Pancreas (tissue), 10 donors: ENCODE data around the gene KLHL10. TPM values are rescaled to one million over a fixed set of nuclear protein-coding genes. Genes with fewer than 3 reads are reported as not detected.

Source experiments
- ATAC-seq, 4 donors: fragments of 200-7000 bp; cut with Tn5 transposase; one replicate each; pipeline versions ENCODE4 v1.8.0 to v1.9.1; 2020; ENCODE audit warnings: mild to moderate bottlenecking in 4 of 4, moderate library complexity in 4 of 4
- DNase-seq, 6 donors: peaks; one replicate each; pipeline ENCODE4 v3.0.0-alpha.2; 2020
- FAIRE-seq: peaks from 2 replicates; lab custom pipeline; 2012; peaks lifted over from hg19 to GRCh38; lab: Jason Lieb, UNC
- H3K27ac ChIP-seq, 4 donors: fragments of 200-600 bp; sonication (generic); 1 replicate in 3 of 4; 2 replicates in 1 of 4; pipeline versions ENCODE4 v1.5.0 to v1.8.0; 2020
- H3K27me3 ChIP-seq, 4 donors: fragments of 200-600 bp; one replicate each; pipeline ENCODE4 v1.8.0; 2021
- H3K36me3 ChIP-seq, 3 donors: fragments of 200-600 bp; sonication (generic) in 1 of 3; one replicate each; pipeline versions ENCODE4 v1.5.0 to v1.8.0; 2020 to 2021
- H3K4me1 ChIP-seq, 3 donors: fragments of 200-600 bp; one replicate each; pipeline ENCODE4 v1.8.0; 2021
- H3K4me3 ChIP-seq, 4 donors: fragments of 200-600 bp; sonication (generic) in 2 of 4; one replicate each; pipeline versions ENCODE4 v1.5.0 to v1.8.0; 2020 to 2021
- H3K9me3 ChIP-seq, 4 donors: fragments of 200-600 bp; one replicate each; pipeline ENCODE4 v1.8.0; 2021
- WGBS, 2 donors: extraction: QIAGEN DNeasy Blood & Tissue Kit; methylation state at CpG; one replicate each; pipeline ENCODE4 v1.1.7; 2013; 5-methylcytosine and 5-hydroxymethylcytosine counted together
- intact Hi-C, 3 donors: fragments of 100-400 bp; cut with DNase I; formaldehyde crosslinking; loops; one replicate each; pipeline versions ENCODE4 v1.11.1 to v1.14.2; 2022
- polyA plus RNA-seq, 2 donors: library from polyadenylated mRNA; stranded (reverse); fragments of 200-250 nt; gene quantifications; one replicate each; pipeline ENCODE4 v1.2.3, GENCODE V29; 2013
- total RNA-seq, 6 donors: library from RNA; stranded (reverse); fragmentation: NEBNext Ultra II Directional in 4 of 6; extraction: Animal tissue kit (Norgen Biotek cat#: 25700) in 4 of 6; gene quantifications; one replicate each; pipeline versions ENCODE4 v1.2.1 to v1.2.4, GENCODE V29; 2021 to 2023
- TF ChIP-seq, protein P1 (sequence below), 4 donors: fragments of 200-600 bp; sonication (generic) in 3 of 4; IDR thresholded peaks; one replicate each; pipeline versions ENCODE4 v1.5.0 to v1.8.0; 2021; ENCODE audit warnings: antibody characterized with exemption in 4 of 4
- donor health status: healthy with polysubstance abuse.
- donor health status: DM: no; HTN: no; CAD: no; lungs with moderate emphysema.
- donor health status: DM: no; HTN: no; CAD: no.
- donor health status: control.
- donor health status: control.
- donor health status: Bipolar disorder and iron deficiency.
- donor health status: DM: yes; HTN: yes; CAD: no.
- donor health status: DM: no; HTN: no; CAD: no.
- donor health status: DM: no; HTN: no; CAD: no.
- donor health status: DM: yes; HTN: yes; CAD: no.

KLHL10 gene
- total and polyA plus RNA-seq, 8 donors: 0.02 TPM; not detected in 7

DNA sequence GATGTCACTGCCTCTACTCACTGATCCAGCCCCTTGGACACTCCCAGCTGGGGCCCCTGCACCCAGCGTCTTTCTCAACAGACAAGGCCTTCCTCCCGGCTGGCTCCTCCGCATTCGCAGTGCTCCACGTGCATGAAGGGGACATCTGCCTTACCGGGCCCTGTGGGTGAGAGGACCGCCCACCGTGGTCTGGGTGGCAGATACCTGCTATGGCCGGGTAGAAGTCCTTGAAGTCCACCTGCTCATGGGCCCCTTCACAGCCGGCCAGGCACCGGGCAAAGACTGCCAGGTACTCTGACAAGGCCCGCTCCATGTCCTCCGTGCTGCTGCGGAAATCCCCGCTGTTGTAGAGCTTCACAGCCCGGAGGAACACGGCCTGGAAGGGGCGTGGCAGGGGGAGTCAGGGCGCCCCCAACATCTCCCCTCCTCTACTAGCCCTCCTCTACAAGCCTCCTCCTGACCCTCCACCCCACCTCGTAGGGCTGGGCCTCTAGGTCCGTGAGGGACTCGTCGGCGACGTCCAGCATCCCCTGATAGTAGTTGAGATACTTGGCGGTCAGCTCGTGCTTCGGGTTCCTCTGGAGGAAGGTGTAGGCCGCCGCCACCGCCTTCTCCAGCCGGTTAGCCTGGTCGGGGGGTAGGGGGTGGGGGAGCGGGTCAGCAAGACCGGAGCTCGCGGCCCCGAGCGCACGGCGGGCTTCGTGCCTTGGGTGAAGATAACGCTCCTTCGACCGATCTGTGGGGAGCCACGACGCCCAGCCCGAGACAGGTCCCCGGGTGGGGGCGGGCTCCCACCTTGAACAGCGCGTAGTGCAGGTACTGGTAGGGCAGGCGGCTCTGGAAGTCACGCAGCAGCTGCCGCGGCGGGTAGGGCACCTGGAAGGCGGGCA, 26.7 kb upstream of the KLHL10 start:
- no peaks in the 10 kb centered on the region for H3K36me3 ChIP-seq
- H3K27me3 ChIP-seq: no peaks in the 10 kb centered on the region
- peaks cover 5 to 14% (median 7%) of the 10 kb centered on the region in 3 donors for H3K4me1 ChIP-seq
- H3K9me3 ChIP-seq: no peaks in the 10 kb centered on the region
- DNase-seq: peak in 4 of 6 donors; percentile 31 to 68 (median 52)
- TF ChIP-seq, protein P1, sequence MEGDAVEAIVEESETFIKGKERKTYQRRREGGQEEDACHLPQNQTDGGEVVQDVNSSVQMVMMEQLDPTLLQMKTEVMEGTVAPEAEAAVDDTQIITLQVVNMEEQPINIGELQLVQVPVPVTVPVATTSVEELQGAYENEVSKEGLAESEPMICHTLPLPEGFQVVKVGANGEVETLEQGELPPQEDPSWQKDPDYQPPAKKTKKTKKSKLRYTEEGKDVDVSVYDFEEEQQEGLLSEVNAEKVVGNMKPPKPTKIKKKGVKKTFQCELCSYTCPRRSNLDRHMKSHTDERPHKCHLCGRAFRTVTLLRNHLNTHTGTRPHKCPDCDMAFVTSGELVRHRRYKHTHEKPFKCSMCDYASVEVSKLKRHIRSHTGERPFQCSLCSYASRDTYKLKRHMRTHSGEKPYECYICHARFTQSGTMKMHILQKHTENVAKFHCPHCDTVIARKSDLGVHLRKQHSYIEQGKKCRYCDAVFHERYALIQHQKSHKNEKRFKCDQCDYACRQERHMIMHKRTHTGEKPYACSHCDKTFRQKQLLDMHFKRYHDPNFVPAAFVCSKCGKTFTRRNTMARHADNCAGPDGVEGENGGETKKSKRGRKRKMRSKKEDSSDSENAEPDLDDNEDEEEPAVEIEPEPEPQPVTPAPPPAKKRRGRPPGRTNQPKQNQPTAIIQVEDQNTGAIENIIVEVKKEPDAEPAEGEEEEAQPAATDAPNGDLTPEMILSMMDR (IDR thresholded peaks at IDR 0.05): no peak
- peak overlapping the region; percentile 67 to 79 (median 74) for H3K4me3 ChIP-seq
- 16% methylated on average over 56 to 58 of the region's 58 CpGs for WGBS, 2 donors
- ATAC-seq: peak; percentile 11 to 54 (median 16)
- intact Hi-C loops: loop anchor here in 1 of 3 donors (10.0 kb wide), 1 partner anchor 54 kb away; the partner anchor contains the start of gene KLHL11
- peak overlapping the region; percentile 26 to 70 (median 66) for H3K27ac ChIP-seq
- FAIRE-seq: no peak

DNA sequence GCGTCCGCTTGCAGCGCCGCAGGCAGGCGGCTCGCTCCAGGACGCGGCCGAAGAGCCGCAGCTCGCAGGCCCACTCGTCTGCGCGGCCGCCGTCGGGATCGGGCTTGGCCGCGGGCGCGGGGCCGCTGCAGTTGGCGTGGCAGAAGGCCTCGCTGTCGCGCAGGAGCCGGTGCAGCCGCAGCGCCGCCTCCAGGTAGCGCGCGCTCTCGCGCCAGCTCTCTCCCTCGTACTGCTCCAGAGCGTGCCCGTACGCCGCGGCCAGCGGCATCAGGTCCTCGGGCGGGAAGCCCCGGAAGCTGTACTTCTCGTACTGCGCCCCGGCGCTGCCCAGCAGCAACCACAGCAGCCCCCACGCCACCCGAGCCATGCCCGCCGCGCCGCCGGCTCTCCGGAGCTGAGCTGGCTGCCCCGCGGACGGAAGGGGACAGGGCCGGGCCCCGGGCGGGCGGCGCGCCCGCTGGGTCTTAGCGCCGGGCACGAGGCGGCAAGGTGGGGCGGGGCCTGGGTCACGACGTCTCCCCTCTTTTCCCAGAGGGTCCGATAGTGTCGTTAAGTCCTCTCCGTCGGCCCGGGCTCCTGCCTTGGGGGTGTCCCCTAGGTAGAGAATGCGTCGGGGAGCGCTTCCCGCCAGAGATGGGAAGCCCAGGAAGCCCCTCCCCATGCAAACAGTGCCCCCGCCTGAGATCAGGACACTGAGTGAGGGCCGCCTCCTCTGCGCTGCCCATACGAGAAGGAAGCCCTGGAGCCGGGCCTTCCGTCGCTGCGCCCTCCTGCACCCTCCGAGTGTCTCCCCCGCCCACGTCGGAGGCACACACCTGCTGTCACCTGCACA, 25.9 kb upstream of the KLHL10 start, which contains the start of gene P3H4:
P3H4 (minus strand) TSS at position 401 of the 832 bp plus-strand sequence; CDS start at position 367, 34 bp downstream.
- intact Hi-C loops: loop anchor here in 1 of 3 donors (10.0 kb wide), 1 partner anchor 53 kb away; the partner anchor contains the start of gene KLHL11
- ATAC-seq (peak; percentile 87 to 92 (median 90)), DNase-seq (peak; percentile 79 to 94 (median 84)), FAIRE-seq (no peak)
- H3K4me3 ChIP-seq: peak within 1 kb of the TSS; percentile 67 to 79 (median 74)
- WGBS, 2 donors: 0% methylated on average over 77 to 96 of the region's 96 CpGs
- H3K27me3 ChIP-seq: no peaks in the 10 kb centered on the region
- no peaks in the 10 kb centered on the region for H3K9me3 ChIP-seq
- TF ChIP-seq, protein P1 (IDR thresholded peaks at IDR 0.05): peak; percentile 56 to 69 (median 61)
- peaks cover 5 to 14% (median 7%) of the 10 kb centered on the region in 3 donors for H3K4me1 ChIP-seq
- peak within 1 kb of the TSS; percentile 26 to 70 (median 66) for H3K27ac ChIP-seq
- H3K36me3 ChIP-seq: no peaks in the 10 kb centered on the region

DNA sequence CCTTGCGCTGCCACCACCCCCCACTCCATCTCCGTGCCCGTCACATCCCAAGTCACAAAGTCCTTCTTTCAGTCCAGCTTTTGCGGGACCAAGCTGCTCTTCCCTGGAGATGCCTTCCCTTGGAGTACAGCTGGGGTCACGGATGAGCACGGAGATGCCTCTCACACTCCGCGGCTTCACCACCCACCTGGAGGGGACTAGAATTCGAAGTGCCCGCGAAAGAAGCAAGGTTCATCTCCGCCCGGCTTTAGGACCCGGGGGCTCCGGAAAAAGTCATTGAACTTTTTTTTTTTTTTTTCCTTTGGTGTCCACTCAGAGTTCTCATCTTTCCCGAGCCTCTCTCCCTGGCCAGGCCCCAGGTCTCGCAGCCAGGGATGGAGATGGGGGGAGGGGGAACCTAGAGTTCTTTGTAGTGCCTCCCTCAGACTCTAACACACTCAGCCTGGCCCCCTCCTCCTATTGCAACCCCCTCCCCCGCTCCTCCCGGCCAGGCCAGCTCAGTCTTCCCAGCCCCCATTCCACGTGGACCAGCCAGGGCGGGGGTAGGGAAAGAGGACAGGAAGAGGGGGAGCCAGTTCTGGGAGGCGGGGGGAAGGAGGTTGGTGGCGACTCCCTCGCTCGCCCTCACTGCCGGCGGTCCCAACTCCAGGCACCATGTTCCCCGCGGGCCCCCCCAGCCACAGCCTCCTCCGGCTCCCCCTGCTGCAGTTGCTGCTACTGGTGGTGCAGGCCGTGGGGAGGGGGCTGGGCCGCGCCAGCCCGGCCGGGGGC, 25.1 kb upstream of the KLHL10 start, which contains the start of gene FKBP10:
FKBP10 (plus strand) TSS at position 624 of the 771 bp plus-strand sequence; CDS start at position 655, 31 bp downstream.
- peak within 1 kb of the TSS in 3 of 4 donors; percentile 65 to 70 (median 68) for H3K27ac ChIP-seq
- intact Hi-C loops: loop anchor here in 1 of 3 donors (10.0 kb wide), 1 partner anchor 52 kb away; the partner anchor contains the start of gene KLHL11
- peak; percentile 48 to 61 (median 54) for ATAC-seq

More for the DNA sequence above, 25.1 kb upstream of the KLHL10 start, which contains the start of gene FKBP10:
- Histone ChIP-seq H3K4me1 (peaks cover 5 to 14% (median 7%) of the 10 kb centered on the region in 3 donors), H3K9me3 (no peaks in the 10 kb centered on the region), H3K27me3 (no peaks in the 10 kb centered on the region), H3K36me3 (no peaks in the 10 kb centered on the region), H3K4me3 (peak within 1 kb of the TSS; percentile 67 to 79 (median 74))
- TF ChIP-seq, protein P1 (IDR thresholded peaks at IDR 0.05): no peak
- WGBS, 2 donors: 1 to 7% methylated on average over 23 to 35 of the region's 35 CpGs
- FAIRE-seq: no peak
- peak in 4 of 6 donors; percentile 38 to 65 (median 58) for DNase-seq
